B cell (primary cell): ENCODE data around the gene OR2G6. TPM values are rescaled to one million over a fixed set of nuclear protein-coding genes. Genes with fewer than 3 reads are reported as not detected.
"Not testable (repeated sequence)": the region's sequence is repeated elsewhere in the genome, so short reads cannot be mapped to it uniquely, and the experiment has no call there.

Source experiments
- ATAC-seq: fragments of 200-7000 bp; cut with Tn5 transposase; one replicate; pipeline ENCODE4 v1.10.0; 2021; ENCODE audit warnings: low read depth, mild to moderate bottlenecking, moderate number of reproducible peaks, moderate library complexity
- CTCF ChIA-PET: fragments of 350-600 bp; sonication (Branson Sonifier 250); formaldehyde crosslinking; loops from one replicate; lab custom pipeline; 2021; ENCODE audit warnings: antibody characterized with exemption, inconsistent platforms; lab: Charles Lee
- POLR2A ChIA-PET: fragments of 350-600 bp; sonication (Branson Sonifier 250); formaldehyde crosslinking; loops from one replicate; lab custom pipeline; 2021; ENCODE audit warnings: antibody characterized with exemption; lab: Charles Lee
- DNase-seq: peaks from one replicate; pipeline ENCODE4 v3.0.0; 2013
- H2AFZ ChIP-seq: 2 replicates; pipeline ENCODE4 v1.6.1; 2012; ENCODE audit warnings: mild to moderate bottlenecking, low read depth, low read length; ENCODE audit not compliant: insufficient read depth, poor library complexity, severe bottlenecking
- H3K27ac ChIP-seq, 2 donors: 1 replicate in 1 of 2; 2 replicates in 1 of 2; pipeline ENCODE4 v1.5.1; 2012 to 2013; ENCODE audit warnings: low read length in 2 of 2, mild to moderate bottlenecking in 2 of 2, moderate library complexity in 1 of 2
- H3K27me3 ChIP-seq, 4 experiments: fragments of 200-600 bp in 1 of 4; sonication (generic) in 1 of 4; replicated peaks in 1 of 4; 1 replicate in 2 of 4; 2 replicates in 2 of 4; pipeline versions ENCODE4 v1.6.1 to v1.7.0; 2013 to 2016; ENCODE audit warnings: low read length in 3 of 4, mild to moderate bottlenecking in 2 of 4, mixed read lengths in 1 of 4, moderate library complexity in 1 of 4; ENCODE audit not compliant: insufficient read depth in 4 of 4, control insufficient read depth in 3 of 4; ENCODE audit errors: control extremely low read depth in 1 of 4
- H3K36me3 ChIP-seq, 2 experiments: replicated peaks in 1 of 2; 1 replicate in 1 of 2; 2 replicates in 1 of 2; pipeline versions ENCODE4 v1.6.1 to v1.7.1; 2013; ENCODE audit warnings: low read length in 1 of 2; ENCODE audit not compliant: insufficient read depth in 2 of 2, control insufficient read depth in 1 of 2; ENCODE audit errors: control extremely low read depth in 1 of 2, extremely low read depth in 1 of 2
- H3K4me1 ChIP-seq, 2 donors: fragments of 200-600 bp in 1 of 2; sonication (generic) in 1 of 2; 1 replicate in 1 of 2; 2 replicates in 1 of 2; pipeline versions ENCODE4 v1.5.1 to v1.6.1; 2013 to 2017; ENCODE audit warnings: low read length in 2 of 2; ENCODE audit not compliant: control insufficient read depth in 2 of 2, insufficient read depth in 2 of 2
- H3K4me2 ChIP-seq: replicated peaks from 2 replicates; pipeline ENCODE3; 2012; ENCODE audit warnings: mild to moderate bottlenecking, low read depth, low read length; ENCODE audit not compliant: poor library complexity, severe bottlenecking
- H3K4me3 ChIP-seq, 5 experiments: fragments of 200-600 bp in 1 of 5; sonication (generic) in 1 of 5; 1 replicate in 3 of 5; 2 replicates in 2 of 5; pipeline versions ENCODE4 v1.5.1 to v1.7.0; 2011 to 2016; ENCODE audit warnings: low read length in 4 of 5, mild to moderate bottlenecking in 4 of 5, low read depth in 2 of 5, control low read depth in 1 of 5, moderate library complexity in 1 of 5; ENCODE audit not compliant: insufficient read depth in 1 of 5; ENCODE audit errors: control extremely low read depth in 1 of 5, extremely low read depth in 1 of 5
- H3K79me2 ChIP-seq: fragments of 200-600 bp; sonication (generic); one replicate; pipeline ENCODE4 v1.6.0; 2016; ENCODE audit warnings: low read length; ENCODE audit not compliant: control insufficient read depth, insufficient read depth
- H3K9ac ChIP-seq: fragments of 200-600 bp; sonication (generic); 2 replicates; pipeline ENCODE4 v1.6.1; 2017; ENCODE audit warnings: mild to moderate bottlenecking, low read length, moderate library complexity
- H3K9me3 ChIP-seq, 3 donors: one replicate each; pipeline versions ENCODE4 v1.6.1 to v1.7.1; 2013; ENCODE audit warnings: low read length in 2 of 3; ENCODE audit not compliant: control insufficient read depth in 2 of 3, insufficient read depth in 1 of 3; ENCODE audit errors: control extremely low read depth in 1 of 3
- H4K20me1 ChIP-seq: 2 replicates; pipeline ENCODE4 v1.6.0; 2012; ENCODE audit warnings: mild to moderate bottlenecking, low read length; ENCODE audit not compliant: insufficient read depth, control insufficient read depth, poor library complexity, severe bottlenecking
- H3K27ac Mint-ChIP-seq: one replicate; pipeline ENCODE4 v1.8.0; 2021; ENCODE audit warnings: mixed read lengths
- H3K27me3 Mint-ChIP-seq: one replicate; pipeline ENCODE4 v1.8.0; 2021; ENCODE audit warnings: mixed read lengths
- H3K4me1 Mint-ChIP-seq: one replicate; pipeline ENCODE4 v1.8.0; 2021; ENCODE audit warnings: mixed read lengths
- H3K4me3 Mint-ChIP-seq: one replicate; pipeline ENCODE4 v1.8.0; 2021; ENCODE audit warnings: mixed read lengths
- H3K9me3 Mint-ChIP-seq: one replicate; pipeline ENCODE4 v1.8.0; 2022; ENCODE audit warnings: mixed read lengths; ENCODE audit not compliant: insufficient read depth
- WGBS: methylation state at CpG from one replicate; pipeline ENCODE4 v1.1.5; 2013; ENCODE audit warnings: missing lambda C conversion rate; ENCODE audit not compliant: insufficient coverage; 5-methylcytosine and 5-hydroxymethylcytosine counted together
- intact Hi-C: fragments of 100-400 bp; cut with micrococcal nuclease; formaldehyde crosslinking; loops from one replicate; pipeline ENCODE4 v1.10.0; 2022
- polyA plus RNA-seq: library from polyadenylated mRNA; depleted of rRNA; stranded (reverse); fragments of >200 nt; gene quantifications from 2 replicates; pipeline ENCODE4 v1.2.3, GENCODE V29; 2012
- total RNA-seq, 2 donors: library from RNA; stranded (reverse); fragments of 120-200 nt in 1 of 2; gene quantifications; 1 replicate in 1 of 2; 2 replicates in 1 of 2; pipeline versions ENCODE4 v1.2.3 to v1.2.4, GENCODE V29; 2013 to 2022

Gene OR2G6
- total and polyA plus RNA-seq, 2 donors (not counting 1 experiment from before 2014, with no cell fraction given) = 0.24 to 1.8 TPM

- H3K36me3 ChIP-seq, POLR2A ChIA-PET, DNase-seq, H3K79me2 ChIP-seq, H3K9me3 ChIP-seq, H3K27me3 Mint-ChIP-seq, H3K9me3 Mint-ChIP-seq, H3K4me1 ChIP-seq, H3K4me3 ChIP-seq, H3K27ac Mint-ChIP-seq, H3K4me3 Mint-ChIP-seq, H4K20me1 ChIP-seq, H3K4me1 Mint-ChIP-seq, intact Hi-C loops, H3K27me3 ChIP-seq, H3K9ac ChIP-seq, ATAC-seq, CTCF ChIA-PET, H3K27ac ChIP-seq, H3K4me2 ChIP-seq, H2AFZ ChIP-seq: not testable (repeated sequence)
- WGBS = no CpG with 5 or more reads among the region's 1 CpG
Observed at GRCh38 chr1:248475660-248476059, 32.2 kb upstream of the OR2G6 start.

GRCh38 chr1:248481686-248482579, 25.9 kb upstream of the OR2G6 start:
- H4K20me1 ChIP-seq, H3K36me3 ChIP-seq, H3K27me3 Mint-ChIP-seq, CTCF ChIA-PET, ATAC-seq, intact Hi-C loops, H3K79me2 ChIP-seq, H3K9me3 ChIP-seq, H3K27ac ChIP-seq, H3K4me1 Mint-ChIP-seq, H3K4me1 ChIP-seq, H3K27ac Mint-ChIP-seq, H3K9me3 Mint-ChIP-seq, POLR2A ChIA-PET, H3K27me3 ChIP-seq: not testable (repeated sequence)
- Histone ChIP-seq H3K4me3 (peak overlapping the region in 2 of 5 experiments; percentile 8 to 32), H3K4me2 (peak overlapping the region; percentile 30), H3K9ac (peak overlapping the region; percentile 39), H2AFZ (peak overlapping the region; percentile 67)
- DNase-seq = peak; percentile 6
- 42% methylated on average over 7 of the region's 13 CpGs for WGBS
- peak overlapping the region; percentile 71 for H3K4me3 Mint-ChIP-seq

GRCh38 chr1:248488289-248488688, 19.6 kb upstream of the OR2G6 start, which contains the start of gene OR2T5:
Gene OR2T5, plus strand, starts transcription at chr1:248488589. Its CDS starts 0 bp downstream, at chr1:248488589.
- H2AFZ ChIP-seq, H3K79me2 ChIP-seq, CTCF ChIA-PET, H3K4me1 Mint-ChIP-seq, H3K4me2 ChIP-seq, H4K20me1 ChIP-seq, H3K36me3 ChIP-seq, H3K4me3 ChIP-seq, H3K9me3 ChIP-seq, H3K27ac ChIP-seq, DNase-seq, H3K4me1 ChIP-seq, POLR2A ChIA-PET, H3K9me3 Mint-ChIP-seq, H3K9ac ChIP-seq, H3K4me3 Mint-ChIP-seq, ATAC-seq, H3K27ac Mint-ChIP-seq, H3K27me3 ChIP-seq, H3K27me3 Mint-ChIP-seq, intact Hi-C loops: not testable (repeated sequence)
- WGBS = no CpG with 5 or more reads among the region's 6 CpGs

- H3K79me2 ChIP-seq, H3K4me1 ChIP-seq, H3K27ac Mint-ChIP-seq, H3K4me3 Mint-ChIP-seq, POLR2A ChIA-PET, H3K27ac ChIP-seq, H3K9me3 ChIP-seq, H4K20me1 ChIP-seq, H3K4me2 ChIP-seq, H2AFZ ChIP-seq, H3K27me3 ChIP-seq, H3K27me3 Mint-ChIP-seq, H3K36me3 ChIP-seq, DNase-seq, intact Hi-C loops, CTCF ChIA-PET, H3K4me1 Mint-ChIP-seq, H3K9me3 Mint-ChIP-seq, H3K4me3 ChIP-seq, H3K9ac ChIP-seq, ATAC-seq: not testable (repeated sequence)
- no CpG with 5 or more reads among the region's 5 CpGs for WGBS
Observed at GRCh38 chr1:248496661-248497060, 11.2 kb upstream of the OR2G6 start.
